ENCODE measurements around the gene AP2B1.

Gene AP2B1

DNA sequence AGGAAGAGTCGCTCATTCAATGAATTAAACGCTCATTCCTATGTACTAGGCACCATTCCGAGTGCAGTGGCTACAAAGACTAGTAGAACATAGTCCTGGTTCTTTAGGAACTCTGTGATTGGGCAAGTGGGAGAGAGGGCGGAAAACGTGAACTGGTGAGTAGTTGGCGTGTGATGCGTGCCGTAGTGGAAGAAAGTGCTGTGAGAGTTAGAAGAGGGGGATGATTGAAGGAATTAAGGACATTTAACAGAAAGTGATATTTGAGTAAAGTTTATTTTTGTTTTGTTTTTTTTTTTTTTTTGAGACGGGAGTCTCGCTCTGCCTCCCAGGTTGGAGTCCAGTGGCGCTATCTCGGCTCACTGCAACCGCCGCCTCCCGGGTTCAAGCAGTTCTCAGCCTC lies 18.6 kb upstream of the AP2B1 start:
- Histone ChIP-seq H3K9me3 (ENCODE audit: control insufficient read depth, low read length) (no peaks in the 10 kb centered on the region), H3K4me1 (ENCODE audit: control insufficient read depth, insufficient read depth, low read length) (peaks cover 12% of the 10 kb centered on the region), H3K4me3 (ENCODE audit: insufficient read depth, low read depth, low read length) (peak overlapping the region; percentile 98), H3K27me3 (ENCODE audit: control insufficient read depth, insufficient read depth, low read length, poor library complexity, severe bottlenecking) (peaks cover 23% of the 10 kb centered on the region), H3K27ac (ENCODE audit: insufficient read depth, low read depth, low read length, poor library complexity, severe bottlenecking) (no peak overlapping the region), H3K36me3 (ENCODE audit: control insufficient read depth, insufficient read depth, low read length) (no peaks in the 10 kb centered on the region)
- 26 to 28% methylated on average over 15 of the region's 15 CpGs for WGBS, 2 experiments

DNA sequence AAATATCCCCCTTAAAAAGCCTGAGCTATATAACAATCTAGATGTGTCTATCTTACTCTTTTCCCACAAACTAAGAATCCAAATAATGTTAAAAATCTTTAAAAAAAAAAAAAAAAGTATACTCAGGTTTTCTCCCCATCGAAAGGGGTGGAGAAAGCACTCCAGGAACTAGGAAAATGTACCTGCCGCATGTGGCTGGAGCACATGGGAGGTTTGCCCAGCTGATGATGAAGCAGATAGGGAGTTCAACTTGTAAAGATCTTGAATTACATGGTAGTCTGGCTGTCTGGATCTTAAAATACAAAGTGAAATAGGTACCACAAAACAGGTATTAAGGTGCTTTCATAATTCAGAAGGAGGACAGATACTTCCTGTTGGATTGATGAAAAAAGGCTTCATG lies 17.7 kb upstream of the AP2B1 start:
- peaks cover 21% of the 10 kb centered on the region for H3K27me3 ChIP-seq (ENCODE audit: control insufficient read depth, insufficient read depth, low read length, poor library complexity, severe bottlenecking)
- no peaks in the 10 kb centered on the region for H3K9me3 ChIP-seq (ENCODE audit: control insufficient read depth, low read length)
- H3K4me3 ChIP-seq (ENCODE audit: insufficient read depth, low read depth, low read length) = no peak overlapping the region
- H3K36me3 ChIP-seq (ENCODE audit: control insufficient read depth, insufficient read depth, low read length) = no peaks in the 10 kb centered on the region
- no peak overlapping the region for H3K27ac ChIP-seq (ENCODE audit: insufficient read depth, low read depth, low read length, poor library complexity, severe bottlenecking)
- 96% methylated on average over 2 of the region's 2 CpGs for WGBS, 2 experiments
- H3K4me1 ChIP-seq (ENCODE audit: control insufficient read depth, insufficient read depth, low read length) = peaks cover 12% of the 10 kb centered on the region

DNA sequence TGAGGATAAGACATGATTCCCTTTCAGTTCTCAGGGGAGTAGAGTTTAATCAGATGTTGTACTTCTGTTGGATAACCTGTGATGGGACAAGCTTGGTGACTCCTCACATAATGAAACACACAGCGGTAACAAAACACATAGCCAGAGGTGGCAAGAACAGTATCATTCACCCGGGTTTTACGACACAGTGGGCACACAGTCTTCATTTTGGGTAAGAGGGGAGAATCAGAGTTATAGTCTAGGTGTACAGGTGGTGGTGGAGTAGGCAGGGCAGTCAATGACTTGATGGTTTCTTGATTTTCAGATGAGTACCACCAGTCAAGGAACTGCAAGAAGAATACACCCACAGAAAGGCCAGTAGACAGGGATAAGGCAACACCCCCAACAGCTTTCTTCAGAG lies 11.4 kb upstream of the AP2B1 start:
- Histone ChIP-seq H3K36me3 (ENCODE audit: control insufficient read depth, insufficient read depth, low read length) (no peaks in the 10 kb centered on the region), H3K4me1 (ENCODE audit: control insufficient read depth, insufficient read depth, low read length) (peaks cover 7% of the 10 kb centered on the region), H3K4me3 (ENCODE audit: insufficient read depth, low read depth, low read length) (no peak overlapping the region), H3K27me3 (ENCODE audit: control insufficient read depth, insufficient read depth, low read length, poor library complexity, severe bottlenecking) (no peaks in the 10 kb centered on the region), H3K27ac (ENCODE audit: insufficient read depth, low read depth, low read length, poor library complexity, severe bottlenecking) (no peak overlapping the region), H3K9me3 (ENCODE audit: control insufficient read depth, low read length) (no peaks in the 10 kb centered on the region)
- WGBS, 2 experiments = 93 to 94% methylated on average over 3 of the region's 3 CpGs

DNA sequence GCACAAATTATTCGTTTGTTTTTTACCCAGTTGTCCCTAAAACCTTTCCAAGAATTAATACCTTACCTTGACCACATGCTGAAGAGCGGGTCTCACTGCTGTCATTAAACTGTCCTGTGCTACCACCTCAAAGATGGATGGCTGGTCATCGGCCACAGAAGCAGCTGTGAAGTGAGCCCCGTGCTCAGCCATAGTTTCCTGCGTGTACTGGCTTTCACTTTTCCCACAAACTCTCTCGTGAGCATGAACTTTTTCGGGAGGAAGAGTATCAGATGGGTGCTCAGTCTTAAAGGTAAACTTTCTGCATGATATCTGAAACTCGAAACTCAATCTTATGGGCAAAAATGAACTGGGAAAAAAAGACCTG lies 9.3 kb upstream of the AP2B1 start:
- Histone ChIP-seq H3K4me1 (ENCODE audit: control insufficient read depth, insufficient read depth, low read length) (peaks cover 7% of the 10 kb centered on the region), H3K4me3 (ENCODE audit: insufficient read depth, low read depth, low read length) (peak overlapping the region; percentile 74), H3K9me3 (ENCODE audit: control insufficient read depth, low read length) (no peaks in the 10 kb centered on the region), H3K36me3 (ENCODE audit: control insufficient read depth, insufficient read depth, low read length) (no peaks in the 10 kb centered on the region), H3K27me3 (ENCODE audit: control insufficient read depth, insufficient read depth, low read length, poor library complexity, severe bottlenecking) (no peaks in the 10 kb centered on the region), H3K27ac (ENCODE audit: insufficient read depth, low read depth, low read length, poor library complexity, severe bottlenecking) (no peak overlapping the region)
- 22 to 25% methylated on average over 8 of the region's 8 CpGs for WGBS, 2 experiments

DNA sequence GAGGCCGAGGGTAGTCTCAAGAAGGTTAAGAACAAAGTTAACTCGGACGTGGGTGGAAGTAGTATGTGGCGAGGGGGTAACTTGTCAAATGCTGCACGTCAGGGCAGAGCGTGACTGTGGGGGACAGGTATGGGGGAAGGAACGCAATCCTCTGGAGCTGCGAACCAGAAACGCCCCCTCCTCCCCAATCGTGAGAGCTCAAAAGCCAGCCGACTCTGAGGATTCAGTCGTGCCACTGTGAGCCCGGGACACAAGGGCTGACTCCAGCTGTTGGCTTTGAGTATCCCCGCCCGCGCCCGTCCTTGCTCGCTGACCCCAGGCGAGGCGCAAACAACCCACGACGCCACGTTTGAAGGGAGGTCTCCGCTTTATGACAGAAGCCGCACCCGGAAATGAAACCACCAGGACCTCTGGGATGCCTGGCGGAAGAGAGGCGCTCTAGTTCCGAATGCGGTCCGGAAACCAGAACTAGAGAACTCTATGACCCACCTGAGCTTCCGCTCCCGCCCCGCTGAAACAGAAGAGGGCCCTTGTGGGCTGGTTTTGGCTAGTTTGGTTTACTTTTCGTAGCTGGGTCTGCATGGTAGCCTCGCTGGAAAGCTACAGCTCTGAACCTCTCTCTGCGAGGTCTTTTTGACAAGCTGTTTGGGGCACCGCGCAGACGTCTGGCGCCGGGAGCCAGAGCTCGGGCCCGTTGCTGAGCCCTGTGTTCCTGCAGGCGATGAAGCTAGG lies 8.8 kb upstream of the AP2B1 start, which contains the start of gene PEX12:
TSS of gene PEX12 (minus strand) at position 375 of the 732 bp plus-strand sequence. CDS start 550 bp downstream, outside the sequence.
- no peaks in the 10 kb centered on the region for H3K36me3 ChIP-seq (ENCODE audit: control insufficient read depth, insufficient read depth, low read length)
- H3K4me1 ChIP-seq (ENCODE audit: control insufficient read depth, insufficient read depth, low read length) = peaks cover 7% of the 10 kb centered on the region
- peak within 1 kb of the TSS; percentile 81 for H3K27ac ChIP-seq (ENCODE audit: insufficient read depth, low read depth, low read length, poor library complexity, severe bottlenecking)
- H3K4me3 ChIP-seq (ENCODE audit: insufficient read depth, low read depth, low read length) = peak within 1 kb of the TSS; percentile 74
- 1% methylated on average over 45 of the region's 45 CpGs for WGBS, 2 experiments
- no peaks in the 10 kb centered on the region for H3K9me3 ChIP-seq (ENCODE audit: control insufficient read depth, low read length)
- no peaks in the 10 kb centered on the region for H3K27me3 ChIP-seq (ENCODE audit: control insufficient read depth, insufficient read depth, low read length, poor library complexity, severe bottlenecking)

DNA sequence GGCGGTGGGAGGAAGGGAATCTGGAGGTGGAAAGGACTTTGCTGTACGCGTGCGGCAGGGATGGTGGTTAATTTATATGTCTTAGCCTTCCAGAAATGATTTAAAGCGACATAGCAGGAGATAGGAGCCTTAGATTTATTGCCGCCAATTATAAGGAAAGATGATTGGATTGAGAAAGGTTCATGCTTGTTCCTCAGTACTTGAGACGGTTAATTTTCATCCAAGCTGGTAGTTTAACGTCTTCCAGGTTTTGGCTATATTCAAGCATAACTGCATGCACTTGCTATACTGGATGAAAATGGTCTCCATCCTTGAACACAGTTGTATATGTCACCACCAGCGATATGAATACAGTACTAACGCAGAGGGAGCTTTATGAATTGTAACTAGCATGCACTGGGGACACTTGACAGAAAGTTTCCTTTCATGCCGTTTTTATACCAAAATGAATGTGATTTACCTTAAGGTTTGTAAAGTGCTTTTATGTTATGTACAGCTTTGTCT lies 8.1 kb upstream of the AP2B1 start:
- no peaks in the 10 kb centered on the region for H3K9me3 ChIP-seq (ENCODE audit: control insufficient read depth, low read length)
- H3K27ac ChIP-seq (ENCODE audit: insufficient read depth, low read depth, low read length, poor library complexity, severe bottlenecking) = peak overlapping the region; percentile 81
- H3K27me3 ChIP-seq (ENCODE audit: control insufficient read depth, insufficient read depth, low read length, poor library complexity, severe bottlenecking) = no peaks in the 10 kb centered on the region
- H3K4me3 ChIP-seq (ENCODE audit: insufficient read depth, low read depth, low read length) = peak overlapping the region; percentile 74
- 12 to 16% methylated on average over 11 of the region's 11 CpGs for WGBS, 2 experiments
- H3K4me1 ChIP-seq (ENCODE audit: control insufficient read depth, insufficient read depth, low read length) = peaks cover 7% of the 10 kb centered on the region
- H3K36me3 ChIP-seq (ENCODE audit: control insufficient read depth, insufficient read depth, low read length) = no peaks in the 10 kb centered on the region

DNA sequence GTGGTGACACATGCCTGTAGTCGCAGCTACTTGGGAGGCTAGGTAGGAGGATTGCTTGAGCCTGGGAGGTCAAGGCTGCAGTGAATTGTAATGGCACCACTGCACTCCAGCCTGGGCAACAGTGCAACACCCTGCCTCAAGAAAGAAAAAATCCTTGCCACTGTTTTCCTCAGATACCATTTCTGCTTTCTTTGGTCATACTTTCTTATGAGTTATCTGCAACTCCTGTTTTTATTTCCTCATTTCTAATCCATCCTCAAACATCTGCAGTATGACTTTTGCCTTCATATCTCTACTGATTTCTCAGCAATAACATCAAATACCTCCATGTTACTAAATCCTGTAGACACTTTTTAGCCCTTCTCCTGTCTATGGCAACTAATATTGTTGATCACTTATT lies 3.1 kb upstream of the AP2B1 start:
- Histone ChIP-seq H3K4me1 (ENCODE audit: control insufficient read depth, insufficient read depth, low read length) (no peaks in the 10 kb centered on the region), H3K27ac (ENCODE audit: insufficient read depth, low read depth, low read length, poor library complexity, severe bottlenecking) (no peak overlapping the region), H3K27me3 (ENCODE audit: control insufficient read depth, insufficient read depth, low read length, poor library complexity, severe bottlenecking) (peaks cover 4% of the 10 kb centered on the region), H3K36me3 (ENCODE audit: control insufficient read depth, insufficient read depth, low read length) (no peaks in the 10 kb centered on the region), H3K9me3 (ENCODE audit: control insufficient read depth, low read length) (no peaks in the 10 kb centered on the region), H3K4me3 (ENCODE audit: insufficient read depth, low read depth, low read length) (no peak overlapping the region)
- WGBS, 2 experiments = 85 to 86% methylated on average over 1 of the region's 1 CpG

DNA sequence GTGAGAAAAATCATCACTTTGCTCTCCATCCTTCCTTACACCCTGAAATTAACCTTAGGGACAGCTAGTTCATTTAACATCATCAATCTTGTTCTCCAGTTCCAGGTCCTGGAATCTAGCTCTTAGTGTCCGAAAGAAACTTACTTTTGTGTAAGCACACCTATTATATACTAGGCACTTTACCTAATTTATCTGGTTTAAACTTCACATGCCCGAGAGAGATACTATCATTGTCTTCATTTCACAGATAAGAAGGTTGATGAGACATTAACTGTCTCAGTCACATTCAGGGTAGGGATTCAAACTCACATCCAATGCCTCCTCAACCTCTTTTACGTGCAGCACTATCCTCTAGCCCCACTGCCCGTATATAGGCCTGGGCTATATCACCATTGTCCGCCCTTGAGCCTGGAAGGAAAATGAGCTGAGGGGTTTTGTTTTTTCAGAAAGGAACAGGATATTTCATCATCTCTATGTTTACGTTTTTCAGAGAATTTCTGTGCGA lies 501 bp upstream of the AP2B1 start:
- peaks cover 4% of the 10 kb centered on the region for H3K27me3 ChIP-seq (ENCODE audit: control insufficient read depth, insufficient read depth, low read length, poor library complexity, severe bottlenecking)
- H3K27ac ChIP-seq (ENCODE audit: insufficient read depth, low read depth, low read length, poor library complexity, severe bottlenecking) = peak overlapping the region; percentile 95
- no peaks in the 10 kb centered on the region for H3K9me3 ChIP-seq (ENCODE audit: control insufficient read depth, low read length)
- peak overlapping the region; percentile 96 for H3K4me3 ChIP-seq (ENCODE audit: insufficient read depth, low read depth, low read length)
- H3K36me3 ChIP-seq (ENCODE audit: control insufficient read depth, insufficient read depth, low read length) = no peaks in the 10 kb centered on the region
- H3K4me1 ChIP-seq (ENCODE audit: control insufficient read depth, insufficient read depth, low read length) = no peaks in the 10 kb centered on the region
- WGBS, 2 experiments = 49 to 53% methylated on average over 7 of the region's 7 CpGs

DNA sequence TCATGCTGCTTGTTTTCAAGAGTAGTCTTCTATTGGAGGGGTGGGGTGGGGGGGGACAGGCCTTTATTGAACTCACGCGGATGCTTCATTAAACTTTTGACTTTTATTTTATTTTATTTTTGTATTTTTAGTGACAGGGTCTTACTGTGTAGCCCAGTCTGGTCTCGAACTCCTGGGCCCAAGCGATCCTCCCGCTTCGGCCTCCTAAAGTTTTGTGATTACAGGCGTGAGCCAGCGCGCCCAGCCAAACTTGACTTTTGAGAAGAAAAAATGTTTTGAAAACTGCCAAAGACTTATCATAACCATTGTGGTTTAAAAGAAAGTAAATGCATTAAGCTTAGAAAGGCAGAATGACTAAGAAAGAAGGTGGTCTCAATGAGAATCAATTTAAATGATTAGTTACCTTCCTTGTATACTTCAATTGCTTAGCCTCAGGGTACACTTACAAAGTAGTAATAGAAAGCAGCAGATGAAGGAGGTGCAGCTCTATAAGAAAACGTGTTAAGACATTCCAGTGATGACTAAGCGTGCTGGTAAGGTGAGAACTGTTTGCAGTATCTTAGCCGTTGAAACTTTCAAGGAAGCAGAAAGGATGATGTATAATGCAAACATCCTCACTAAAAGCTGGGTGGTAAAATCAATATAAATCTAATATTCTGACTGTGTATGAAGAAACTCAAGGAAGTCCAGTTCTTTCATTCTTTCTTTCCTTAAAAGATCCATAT lies 1.2 kb downstream of the AP2B1 start:
- Histone ChIP-seq H3K27me3 (ENCODE audit: control insufficient read depth, insufficient read depth, low read length, poor library complexity, severe bottlenecking) (peaks cover 4% of the 10 kb centered on the region), H3K9me3 (ENCODE audit: control insufficient read depth, low read length) (no peaks in the 10 kb centered on the region), H3K4me3 (ENCODE audit: insufficient read depth, low read depth, low read length) (peak overlapping the region; percentile 96), H3K36me3 (ENCODE audit: control insufficient read depth, insufficient read depth, low read length) (no peaks in the 10 kb centered on the region), H3K27ac (ENCODE audit: insufficient read depth, low read depth, low read length, poor library complexity, severe bottlenecking) (no peak overlapping the region), H3K4me1 (ENCODE audit: control insufficient read depth, insufficient read depth, low read length) (no peaks in the 10 kb centered on the region)
- 63 to 64% methylated on average over 10 to 12 of the region's 12 CpGs for WGBS, 2 experiments

DNA sequence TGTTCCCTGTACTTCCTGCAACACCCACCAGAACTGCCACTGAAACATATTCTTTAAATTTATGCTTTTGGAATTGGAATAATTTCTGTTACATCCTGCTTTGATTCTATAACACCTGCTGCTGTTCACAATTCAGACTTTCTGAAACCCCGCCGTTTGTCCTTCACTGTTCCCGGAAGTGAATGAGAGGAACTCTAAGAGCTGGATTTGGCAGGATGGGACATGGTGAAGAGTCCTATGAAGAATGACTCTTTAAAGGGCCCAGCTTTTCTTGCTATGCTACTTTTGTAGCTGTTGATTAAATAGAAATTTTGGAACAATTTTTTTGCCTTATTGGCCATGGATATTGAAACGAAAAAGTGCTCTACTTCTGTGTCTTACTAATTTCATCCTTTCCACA lies 8.9 kb downstream of the AP2B1 start:
- peaks cover 35% of the 10 kb centered on the region for H3K36me3 ChIP-seq (ENCODE audit: control insufficient read depth, insufficient read depth, low read length)
- no peaks in the 10 kb centered on the region for H3K9me3 ChIP-seq (ENCODE audit: control insufficient read depth, low read length)
- WGBS, 2 experiments = 96 to 99% methylated on average over 4 of the region's 4 CpGs
- no peak overlapping the region for H3K27ac ChIP-seq (ENCODE audit: insufficient read depth, low read depth, low read length, poor library complexity, severe bottlenecking)
- no peaks in the 10 kb centered on the region for H3K27me3 ChIP-seq (ENCODE audit: control insufficient read depth, insufficient read depth, low read length, poor library complexity, severe bottlenecking)
- H3K4me1 ChIP-seq (ENCODE audit: control insufficient read depth, insufficient read depth, low read length) = no peaks in the 10 kb centered on the region
- H3K4me3 ChIP-seq (ENCODE audit: insufficient read depth, low read depth, low read length) = no peak overlapping the region
